Hippocampal formation (tissue), 2 donors: ENCODE results near the gene INVS.
"Not testable (repeated sequence)": the region's sequence is repeated elsewhere in the genome, so short reads cannot be mapped to it uniquely, and the experiment has no call there.

ENCODE experiments used
- DNase-seq, 2 donors: peaks; one replicate each; lab custom pipeline; 2025; lab: John Stamatoyannopoulos, UW

The INVS gene, protein sequence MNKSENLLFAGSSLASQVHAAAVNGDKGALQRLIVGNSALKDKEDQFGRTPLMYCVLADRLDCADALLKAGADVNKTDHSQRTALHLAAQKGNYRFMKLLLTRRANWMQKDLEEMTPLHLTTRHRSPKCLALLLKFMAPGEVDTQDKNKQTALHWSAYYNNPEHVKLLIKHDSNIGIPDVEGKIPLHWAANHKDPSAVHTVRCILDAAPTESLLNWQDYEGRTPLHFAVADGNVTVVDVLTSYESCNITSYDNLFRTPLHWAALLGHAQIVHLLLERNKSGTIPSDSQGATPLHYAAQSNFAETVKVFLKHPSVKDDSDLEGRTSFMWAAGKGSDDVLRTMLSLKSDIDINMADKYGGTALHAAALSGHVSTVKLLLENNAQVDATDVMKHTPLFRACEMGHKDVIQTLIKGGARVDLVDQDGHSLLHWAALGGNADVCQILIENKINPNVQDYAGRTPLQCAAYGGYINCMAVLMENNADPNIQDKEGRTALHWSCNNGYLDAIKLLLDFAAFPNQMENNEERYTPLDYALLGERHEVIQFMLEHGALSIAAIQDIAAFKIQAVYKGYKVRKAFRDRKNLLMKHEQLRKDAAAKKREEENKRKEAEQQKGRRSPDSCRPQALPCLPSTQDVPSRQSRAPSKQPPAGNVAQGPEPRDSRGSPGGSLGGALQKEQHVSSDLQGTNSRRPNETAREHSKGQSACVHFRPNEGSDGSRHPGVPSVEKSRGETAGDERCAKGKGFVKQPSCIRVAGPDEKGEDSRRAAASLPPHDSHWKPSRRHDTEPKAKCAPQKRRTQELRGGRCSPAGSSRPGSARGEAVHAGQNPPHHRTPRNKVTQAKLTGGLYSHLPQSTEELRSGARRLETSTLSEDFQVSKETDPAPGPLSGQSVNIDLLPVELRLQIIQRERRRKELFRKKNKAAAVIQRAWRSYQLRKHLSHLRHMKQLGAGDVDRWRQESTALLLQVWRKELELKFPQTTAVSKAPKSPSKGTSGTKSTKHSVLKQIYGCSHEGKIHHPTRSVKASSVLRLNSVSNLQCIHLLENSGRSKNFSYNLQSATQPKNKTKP

DNA sequence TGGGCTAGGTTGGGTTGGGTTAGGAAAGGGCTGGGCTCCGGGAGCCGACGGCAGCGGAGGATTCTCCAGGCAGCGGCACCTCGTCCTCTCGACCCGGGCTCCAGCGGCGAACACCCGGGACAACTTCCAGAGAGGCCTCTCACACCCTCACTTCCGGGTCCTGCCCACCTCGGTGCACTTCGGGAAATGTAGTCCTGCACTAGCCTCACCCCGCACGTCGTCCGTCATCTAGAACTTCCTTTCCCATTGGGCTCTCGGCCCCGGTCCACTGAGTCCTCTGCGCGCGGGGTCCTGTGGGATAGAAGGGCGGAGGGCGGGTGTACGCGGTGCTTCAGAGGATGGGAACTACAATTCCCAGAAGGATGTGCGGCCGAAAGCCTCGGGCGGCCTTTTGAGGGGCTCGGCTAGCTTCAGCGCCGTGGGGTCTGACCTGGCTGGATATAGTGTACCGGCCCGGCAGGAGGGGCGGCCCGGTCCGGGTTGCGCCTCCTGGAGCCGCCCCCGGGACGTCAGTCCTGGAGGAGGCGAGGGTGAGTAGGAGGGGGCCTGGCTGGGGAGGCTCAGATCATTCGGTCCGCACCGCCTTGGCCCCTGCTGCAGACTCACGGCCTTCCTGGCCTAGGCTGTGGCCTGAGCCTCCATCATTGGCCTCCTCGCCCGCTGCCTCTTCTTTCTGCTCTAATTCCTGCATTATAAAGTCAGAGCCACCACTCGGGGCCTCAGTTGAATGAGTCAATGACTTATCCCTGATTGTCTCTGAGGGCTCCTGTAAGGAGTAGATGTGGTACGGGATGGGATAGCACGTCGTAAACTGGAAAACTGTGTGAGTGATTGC lies at the start of gene INVS, which contains the start of gene ERP44:
Gene INVS (plus strand): TSS at position 357 of the 835 bp plus-strand sequence. CDS start 5,279 bp downstream, outside the sequence.
Gene ERP44 (minus strand): TSS at position 114 of the 835 bp plus-strand sequence. CDS start 160 bp downstream, outside the sequence.
- DNase-seq, result peak; percentile 99

DNA sequence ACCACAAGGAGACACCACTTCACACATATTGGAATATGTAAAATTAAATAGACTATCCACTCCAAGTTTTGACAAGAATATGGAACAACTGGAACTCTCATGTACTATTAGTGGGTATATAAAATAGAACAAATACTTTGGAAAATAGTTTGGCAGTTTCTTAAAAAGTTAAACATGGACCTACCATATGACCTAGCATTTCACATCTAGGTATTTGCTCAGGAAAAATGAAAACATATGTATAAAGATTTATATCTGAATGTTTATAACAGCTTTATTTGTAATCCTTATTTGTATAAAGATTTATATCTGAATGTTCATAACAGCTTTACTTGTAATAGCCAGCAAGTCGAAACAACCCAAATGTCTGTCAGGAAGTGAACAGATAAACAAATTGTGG lies 49.5 kb upstream of the INVS start:
- no peak for DNase-seq

DNA sequence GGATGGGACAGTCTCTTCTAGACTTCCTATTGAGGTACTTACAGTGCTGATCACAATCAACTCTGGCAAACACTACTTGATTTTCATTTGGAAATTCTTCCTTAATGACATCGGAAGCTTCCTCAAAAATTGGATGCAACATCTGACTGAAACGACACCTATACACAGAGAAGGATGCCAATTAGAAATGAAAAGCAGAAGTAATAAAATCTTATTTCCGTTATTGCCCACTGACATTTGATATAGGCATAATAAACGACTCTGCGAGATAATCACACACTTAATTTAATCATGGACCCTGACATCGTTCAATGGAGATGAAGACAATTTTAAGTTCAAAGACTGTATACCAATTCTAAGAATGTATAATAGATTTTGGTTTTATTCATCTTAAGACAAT lies 46.7 kb upstream of the INVS start:
- no peak for DNase-seq

DNA sequence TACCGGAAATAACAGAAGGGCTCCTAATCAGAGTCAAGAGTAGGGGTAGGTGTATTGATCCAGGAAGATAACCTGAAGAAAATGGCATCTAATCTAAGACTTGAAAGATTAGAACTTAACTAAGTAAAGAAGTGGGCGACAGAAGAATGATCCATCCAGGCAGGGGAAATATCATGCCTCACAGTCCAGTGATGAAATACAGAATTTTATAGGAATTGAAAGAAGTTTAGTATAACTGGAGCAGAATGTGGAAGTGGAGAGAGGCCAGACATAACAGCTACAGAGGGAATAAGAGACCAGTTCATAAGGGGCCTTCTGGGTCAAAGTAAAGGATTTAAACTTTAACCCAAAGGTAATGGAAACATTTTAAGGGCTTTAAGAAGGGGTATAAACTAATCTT lies 42.5 kb upstream of the INVS start:
- no peak for DNase-seq

DNA sequence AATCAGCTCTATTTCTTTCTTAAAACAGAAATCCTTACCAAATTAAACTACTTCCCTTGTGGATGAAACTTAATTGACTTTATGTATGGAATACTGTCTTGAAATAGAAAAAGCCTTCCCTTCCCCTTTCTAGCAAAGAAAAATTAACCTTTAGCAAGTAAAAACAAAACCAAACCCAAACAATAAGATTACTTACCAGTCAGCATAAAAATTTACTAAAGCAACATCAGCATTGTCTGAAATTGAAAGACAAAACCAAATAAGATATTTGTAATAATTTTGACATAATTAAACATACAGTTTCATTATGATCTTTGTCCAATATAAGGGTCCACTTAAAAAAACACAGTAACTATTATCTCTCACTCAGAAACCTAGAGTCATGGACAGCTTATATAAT lies 41.4 kb upstream of the INVS start:
- DNase-seq, result no peak

DNA sequence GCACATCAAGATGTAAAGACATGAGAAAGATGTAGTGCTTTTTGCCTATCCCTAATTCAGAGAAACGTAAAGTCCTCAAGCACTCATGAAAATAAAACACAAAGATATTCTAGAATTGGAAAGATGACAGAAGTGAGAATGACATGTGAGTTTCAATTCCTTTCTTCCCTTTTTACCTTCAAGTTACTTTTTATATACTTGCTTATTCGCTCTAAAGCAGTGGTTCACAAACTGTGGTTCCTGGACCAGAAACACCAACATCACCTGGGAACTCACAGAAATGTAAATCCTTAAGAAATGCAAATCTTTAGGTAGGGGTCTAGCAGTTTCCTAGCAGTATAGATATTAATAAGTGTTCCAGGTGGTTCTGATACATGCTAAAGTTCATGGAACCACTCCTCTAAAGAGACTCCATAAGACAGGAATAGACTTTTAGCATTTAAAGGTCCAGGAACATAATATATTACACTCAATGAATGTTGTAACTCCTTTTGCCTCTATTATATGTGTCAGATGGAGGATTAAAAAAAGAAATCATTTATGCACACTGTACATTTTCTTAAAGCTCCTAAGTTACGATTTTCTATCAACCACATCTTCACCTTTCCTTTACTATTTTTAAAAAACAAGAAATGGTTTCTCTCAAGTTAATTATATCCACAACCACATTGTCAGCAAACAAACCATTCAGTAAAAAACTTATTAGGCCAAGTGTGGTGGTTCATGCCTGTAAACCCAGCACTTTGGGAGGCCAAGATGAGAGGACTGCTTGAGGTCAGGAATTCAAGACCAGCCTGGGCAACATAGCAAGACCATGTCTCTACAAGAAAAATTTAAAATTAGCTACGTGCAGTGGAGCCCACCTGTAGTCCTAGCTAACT lies 40.1 kb upstream of the INVS start:
- DNase-seq, result no peak

DNA sequence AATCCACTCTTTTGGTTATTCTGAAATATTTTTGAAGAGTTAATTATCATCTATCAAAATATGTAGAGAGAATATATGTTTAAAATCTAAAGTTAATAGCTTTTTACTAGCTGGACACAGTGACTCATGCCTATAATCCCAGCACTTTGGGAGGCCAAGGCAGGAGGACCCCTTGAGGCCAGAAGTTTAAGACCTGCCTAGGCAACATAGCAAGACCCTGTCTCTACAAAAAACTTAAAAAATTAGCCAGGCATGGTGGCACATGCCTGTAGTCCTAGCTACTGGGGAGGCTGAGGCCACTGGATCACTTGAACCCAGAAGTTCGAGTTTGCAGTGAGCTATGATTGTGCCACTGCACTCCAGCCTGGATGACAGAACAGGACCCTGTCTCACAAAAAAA lies 36.4 kb upstream of the INVS start:
- not testable (repeated sequence) for DNase-seq

DNA sequence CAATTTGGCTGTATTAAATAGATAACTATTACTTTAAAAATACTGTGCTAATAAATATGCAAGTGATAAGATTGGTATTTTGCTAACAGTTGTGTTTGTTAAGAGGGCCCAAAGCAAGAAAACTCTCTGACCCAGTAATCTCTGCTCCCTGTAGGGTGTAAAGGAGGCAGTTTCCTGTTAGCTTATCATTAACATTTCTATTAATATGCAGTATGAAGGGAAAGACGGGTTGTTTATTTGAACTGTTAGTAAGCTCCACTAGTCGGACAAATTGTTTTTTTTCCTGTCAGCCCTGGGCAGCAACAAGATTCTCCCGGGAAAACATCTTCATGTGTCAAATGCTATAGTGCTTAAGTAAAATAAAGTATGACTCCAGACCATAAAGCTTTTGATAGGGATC lies 35.9 kb upstream of the INVS start:
- no peak for DNase-seq

DNA sequence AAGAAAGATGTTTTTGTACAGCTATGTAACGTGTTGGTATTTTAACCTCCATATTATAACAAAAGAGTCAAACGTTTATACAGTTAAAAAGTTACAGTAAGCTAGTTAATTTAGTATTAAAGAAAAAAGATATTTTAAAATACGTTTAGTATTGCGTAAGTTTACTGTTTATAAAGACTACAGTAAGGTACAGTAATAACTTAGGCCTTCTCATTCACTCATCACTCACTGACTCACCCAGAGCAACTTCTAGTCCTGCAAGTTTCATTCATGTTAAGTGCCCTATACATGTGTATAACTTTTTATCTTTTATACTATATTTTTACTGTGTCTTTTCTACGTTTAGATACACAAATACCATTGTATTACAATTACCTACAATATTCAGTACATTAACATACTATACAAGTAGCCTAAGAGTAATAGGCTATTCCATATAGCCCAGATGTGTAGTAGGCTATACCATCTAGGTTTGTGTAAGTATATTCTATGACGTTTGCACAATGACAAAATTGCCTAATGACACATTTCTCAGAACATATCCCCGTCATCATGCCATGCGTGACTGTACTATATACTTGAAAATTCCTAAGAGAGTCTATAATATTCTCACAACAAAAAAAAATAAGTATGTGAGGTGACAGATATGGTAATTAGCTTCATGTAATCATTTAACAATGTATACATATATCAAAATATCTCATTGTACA lies 34.0 kb upstream of the INVS start:
- no peak for DNase-seq

DNA sequence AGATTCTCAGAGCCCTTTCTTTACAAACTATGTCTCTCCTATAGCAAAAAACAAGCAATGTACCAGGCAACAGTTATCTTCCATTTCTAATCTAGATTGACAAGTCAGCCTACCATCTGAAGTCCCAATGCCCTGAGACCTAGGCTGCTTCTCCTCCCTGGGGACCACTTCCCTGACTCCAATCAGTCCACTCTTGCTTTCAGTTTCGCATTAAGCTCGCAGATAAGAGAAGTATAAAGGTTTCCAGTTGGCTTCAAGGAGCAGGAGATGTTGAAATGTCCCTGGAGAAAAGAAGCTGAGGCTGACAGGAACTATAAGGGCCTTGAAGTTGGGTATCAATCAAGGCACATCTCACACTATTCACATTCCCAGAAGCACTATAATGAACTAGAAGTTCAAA lies 32.5 kb upstream of the INVS start:
- no peak for DNase-seq

DNA sequence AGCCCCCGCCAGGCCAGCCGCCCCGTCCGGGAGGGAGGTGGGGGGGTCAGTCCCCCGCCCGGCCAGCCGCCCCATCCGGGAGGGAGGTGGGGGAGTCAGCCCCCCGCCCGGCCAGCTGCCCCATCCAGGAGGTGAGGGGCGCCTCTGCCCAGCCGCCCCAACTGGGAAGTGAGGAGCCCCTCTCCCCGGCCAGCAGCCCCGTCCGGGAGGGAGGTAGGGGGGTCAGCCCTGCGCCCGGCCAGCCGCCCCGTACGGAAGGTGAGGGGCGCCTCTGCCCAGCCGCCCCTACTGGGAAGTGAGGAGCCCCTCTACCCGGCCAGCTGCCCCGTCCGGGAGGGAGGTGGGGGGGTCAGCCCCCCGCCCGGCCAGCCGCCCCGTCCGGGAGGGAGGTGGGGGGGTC lies 31.1 kb upstream of the INVS start:
- DNase-seq, result not testable (repeated sequence)

DNA sequence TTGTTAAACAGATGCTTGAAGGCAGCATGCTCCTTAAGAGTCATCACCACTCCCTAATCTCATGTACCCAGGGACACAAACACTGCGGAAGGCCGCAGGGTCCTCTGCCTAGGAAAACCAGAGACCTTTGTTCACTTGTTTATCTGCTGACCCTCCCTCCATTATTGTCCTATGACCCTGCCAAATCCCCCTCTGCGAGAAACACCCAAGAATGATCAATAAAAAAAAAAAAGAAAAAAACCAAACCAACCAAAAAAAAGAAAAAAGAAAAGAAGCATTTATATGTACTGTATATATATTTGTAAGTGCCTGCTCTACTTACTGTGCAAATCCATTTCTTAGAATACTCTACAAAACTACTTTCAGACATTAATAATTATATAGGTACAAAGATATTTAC lies 30.0 kb upstream of the INVS start:
- not testable (repeated sequence) for DNase-seq

DNA sequence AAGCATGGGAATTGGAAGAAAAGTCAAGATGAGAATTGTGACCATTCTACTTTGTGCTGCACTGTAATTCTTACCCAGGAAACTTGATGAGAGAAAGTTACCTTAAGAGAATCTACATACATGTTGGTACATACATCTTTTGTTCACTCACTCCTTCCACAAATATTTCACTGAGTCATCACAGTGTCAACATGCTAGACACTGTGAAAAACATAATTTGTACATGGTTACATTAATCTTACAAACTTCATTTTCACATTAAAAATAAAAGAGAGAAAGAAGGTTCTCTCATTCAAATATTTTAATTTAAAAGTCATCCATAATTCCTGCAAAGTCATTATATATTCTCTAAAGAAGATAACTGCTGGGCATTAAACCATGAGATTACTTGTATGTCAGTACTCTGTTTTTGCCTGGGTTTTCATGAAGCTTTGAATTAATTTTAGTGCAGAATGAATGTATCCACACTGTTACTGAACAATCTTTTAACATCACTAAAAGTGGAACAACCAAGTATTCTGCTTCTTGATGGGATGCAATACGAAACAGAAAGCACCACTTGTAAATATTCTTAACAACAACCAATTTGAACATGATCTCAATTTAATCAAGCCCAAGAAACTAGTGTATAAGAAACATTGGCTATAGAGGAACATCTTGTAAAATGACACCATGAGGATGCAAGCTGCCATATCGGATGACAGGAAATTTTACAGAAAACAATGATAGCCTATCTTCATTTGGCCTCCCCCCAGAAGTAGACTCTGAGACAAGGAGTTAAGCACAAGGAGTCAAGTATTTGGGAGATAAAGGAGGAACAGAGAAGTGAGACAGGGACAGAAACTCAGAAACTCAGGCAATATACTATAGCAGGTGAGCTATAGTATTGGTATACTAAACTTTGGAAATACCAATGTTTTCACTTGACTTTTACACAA lies 28.7 kb upstream of the INVS start:
- DNase-seq, result no peak

DNA sequence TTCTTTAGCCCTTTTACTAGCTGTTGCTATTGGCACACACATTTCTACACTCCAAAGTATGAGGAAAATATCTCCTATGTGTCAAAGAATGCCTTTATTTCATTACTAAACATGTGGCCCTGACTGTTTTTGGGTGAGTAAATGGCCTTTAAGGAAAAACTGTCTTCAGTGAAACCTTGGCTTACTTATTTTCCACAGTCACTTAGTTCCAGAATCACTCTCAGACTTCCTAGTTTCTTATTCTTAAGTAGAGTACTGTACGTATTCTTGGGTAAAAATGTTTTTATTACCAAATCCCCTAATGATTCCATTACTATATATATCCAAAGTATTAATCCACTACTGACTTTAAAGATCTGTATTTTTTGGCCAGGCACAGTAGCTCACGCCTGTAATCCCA lies 27.8 kb upstream of the INVS start:
- no peak for DNase-seq

DNA sequence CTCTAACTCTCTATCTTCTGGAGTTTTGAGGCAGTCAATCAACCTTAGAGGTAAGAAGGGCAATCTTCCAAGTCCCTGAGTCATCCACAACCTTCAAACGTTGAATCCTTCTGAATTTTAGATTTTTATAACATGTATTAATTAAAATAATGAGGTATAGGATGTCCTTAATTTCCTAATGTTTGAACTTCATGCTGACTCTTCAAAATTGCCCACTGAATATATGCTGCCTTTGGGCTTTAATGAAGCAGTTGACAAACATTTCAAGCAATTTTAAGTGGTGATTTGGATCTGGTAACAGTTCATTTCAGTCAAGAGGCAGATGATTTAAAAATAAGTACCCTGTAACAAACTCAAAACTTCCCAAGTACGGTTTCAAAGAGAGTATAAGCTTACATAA lies 26.2 kb upstream of the INVS start:
- DNase-seq, result no peak

DNA sequence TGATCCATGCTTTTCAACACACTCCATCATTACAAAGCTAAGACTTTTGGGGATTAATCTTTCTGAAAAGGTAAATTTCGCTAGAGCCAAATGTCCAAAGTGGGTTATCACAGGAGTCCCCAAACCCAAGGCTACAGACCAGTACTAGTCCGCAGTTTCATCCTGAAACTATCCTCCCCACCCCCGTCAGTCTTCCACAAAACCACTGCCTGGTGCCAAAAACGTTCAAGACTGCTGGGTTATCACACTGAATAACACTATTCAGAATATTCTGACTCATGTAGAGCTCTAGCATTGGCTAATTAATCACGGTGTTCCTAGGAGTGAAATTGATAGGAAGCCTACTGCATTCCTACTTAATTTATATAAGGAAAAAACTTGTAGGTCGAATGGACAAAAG lies 24.9 kb upstream of the INVS start:
- peak in 1 of 2 donors; percentile 10 for DNase-seq

DNA sequence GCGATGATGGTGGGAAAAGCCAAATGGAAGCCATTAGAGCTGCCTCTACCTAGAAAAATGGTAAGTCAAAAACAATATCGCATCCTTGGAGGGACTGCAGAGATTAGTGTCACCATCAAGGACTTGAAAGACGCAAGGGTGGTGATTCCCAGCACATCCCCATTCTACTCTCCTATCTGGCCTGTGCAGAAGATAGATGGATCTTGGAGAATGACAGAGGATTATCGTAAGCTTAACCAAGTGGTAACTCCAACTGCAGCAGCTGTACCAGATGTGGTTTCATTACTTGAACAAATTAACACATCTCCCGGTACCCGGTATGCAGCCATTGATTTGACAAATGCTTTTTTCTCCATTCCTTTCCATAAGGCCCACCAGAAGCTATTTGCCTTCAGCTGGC lies 24.1 kb upstream of the INVS start:
- no peak for DNase-seq

DNA sequence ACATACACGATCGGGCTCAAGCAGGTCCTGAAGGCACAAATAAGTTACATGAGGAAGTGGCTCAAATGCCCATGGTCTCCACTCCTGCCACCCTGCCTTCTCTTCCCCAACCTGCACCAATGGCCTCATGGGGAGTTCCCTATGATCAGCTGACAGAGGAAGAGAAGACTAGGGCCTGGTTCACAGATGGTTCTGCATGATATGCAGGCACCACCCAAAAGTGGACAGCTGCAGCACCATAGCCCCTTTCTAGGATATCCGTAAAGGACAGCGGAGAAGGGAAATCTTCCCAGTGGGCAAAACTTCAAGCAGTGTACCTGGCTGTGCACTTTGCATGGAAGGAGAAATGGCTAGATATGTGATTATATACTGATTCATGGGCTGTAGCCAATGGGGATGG lies 22.8 kb upstream of the INVS start:
- DNase-seq, result not testable (repeated sequence)

DNA sequence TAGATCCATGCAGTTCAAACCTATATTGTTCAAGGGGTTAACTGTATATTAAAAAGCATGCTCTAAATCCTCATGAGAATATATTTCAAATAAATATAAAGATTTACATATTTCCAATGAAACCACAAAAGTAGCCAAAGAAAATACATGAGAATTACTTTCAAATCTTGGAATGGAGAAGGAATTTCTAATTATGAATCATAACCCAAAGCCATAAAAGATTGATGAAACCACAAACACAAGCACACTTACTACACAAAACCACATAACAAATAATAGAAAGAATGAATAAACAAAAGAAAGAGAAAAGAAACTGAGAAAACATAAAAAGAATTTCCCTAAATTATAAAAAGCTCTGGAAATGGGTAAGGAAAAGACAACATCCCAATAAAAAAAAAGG lies 16.3 kb upstream of the INVS start:
- no peak for DNase-seq
